Ascending aorta (tissue), 2 donors: Measurements from ENCODE around the gene MACF1. TPM values are rescaled to one million over a fixed set of nuclear protein-coding genes. Genes with fewer than 3 reads are reported as not detected.

ENCODE experiments used
- DNase-seq, 2 donors: peaks; one replicate each; pipeline ENCODE4 v3.0.0-alpha.2; 2019; ENCODE audit warnings: low spot score in 2 of 2
- H3K27ac ChIP-seq, 2 donors: fragments of 200-600 bp; sonication (generic); one replicate each; pipeline ENCODE4 v1.5.1; 2016 to 2017; ENCODE audit warnings: mild to moderate bottlenecking in 1 of 2
- H3K27me3 ChIP-seq: fragments of 200-600 bp; sonication (generic); one replicate; pipeline ENCODE4 v1.5.1; 2017
- H3K36me3 ChIP-seq, 2 donors: fragments of 200-600 bp; sonication (generic); one replicate each; pipeline ENCODE4 v1.5.1; 2016
- H3K4me1 ChIP-seq, 2 donors: fragments of 200-600 bp; sonication (generic); one replicate each; pipeline ENCODE4 v1.5.1; 2016 to 2017; ENCODE audit warnings: mild to moderate bottlenecking in 1 of 2
- H3K4me3 ChIP-seq, 2 donors: fragments of 200-600 bp; sonication (generic); one replicate each; pipeline ENCODE4 v1.5.1; 2016 to 2017; ENCODE audit warnings: mild to moderate bottlenecking in 1 of 2
- H3K9me3 ChIP-seq, 2 donors: fragments of 200-600 bp; sonication (generic); one replicate each; pipeline ENCODE4 v1.5.1; 2016
- intact Hi-C: fragments of 100-400 bp; cut with DNase I; formaldehyde crosslinking; loops from one replicate; pipeline ENCODE4 v1.15.1; 2023
- total RNA-seq: library from RNA; depleted of rRNA; stranded (reverse); fragments of >200 nt; gene quantifications from one replicate; pipeline ENCODE4 v1.1.0, GENCODE V29; 2016
- TF ChIP-seq, protein P1 (sequence below), 3 experiments: fragments of 200-600 bp in 2 of 3; fragments of 450-650 bp in 1 of 3; sonication (generic) in 2 of 3; IDR thresholded peaks; one replicate each; pipeline ENCODE4 v1.5.1; 2016 to 2019; ENCODE audit warnings: antibody characterized with exemption in 3 of 3, mild to moderate bottlenecking in 1 of 3, moderate library complexity in 1 of 3

The MACF1 gene
- total RNA-seq, 1 donor from 2014 or later = 279 TPM

DNA sequence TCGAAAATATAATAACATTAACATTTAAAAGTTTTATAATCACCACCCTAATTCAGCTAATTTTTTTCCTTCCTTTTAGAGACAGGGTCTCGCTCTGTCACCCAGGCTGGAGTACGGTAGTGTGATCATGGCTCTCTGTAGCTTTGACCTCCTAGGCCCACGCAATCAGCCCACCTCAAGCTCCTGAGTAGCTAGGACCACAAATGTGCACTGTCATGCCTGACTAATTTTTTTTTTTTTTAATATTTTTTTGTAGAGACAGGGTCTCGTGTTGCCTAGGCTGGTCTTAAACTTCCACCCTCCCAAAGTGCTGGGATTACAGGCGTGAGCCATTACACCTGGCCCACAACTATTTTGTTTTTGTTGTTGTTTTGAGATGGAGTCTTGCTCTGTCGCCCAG, 172.2 kb downstream of the MACF1 start:
- H3K27ac ChIP-seq = no peak overlapping the region
- intact Hi-C loops = no loop called here
- H3K4me3 ChIP-seq = no peak overlapping the region
- peaks cover 0 to 5% of the 10 kb centered on the region in 2 donors for H3K4me1 ChIP-seq
- DNase-seq = no peak
- TF ChIP-seq, protein P1, sequence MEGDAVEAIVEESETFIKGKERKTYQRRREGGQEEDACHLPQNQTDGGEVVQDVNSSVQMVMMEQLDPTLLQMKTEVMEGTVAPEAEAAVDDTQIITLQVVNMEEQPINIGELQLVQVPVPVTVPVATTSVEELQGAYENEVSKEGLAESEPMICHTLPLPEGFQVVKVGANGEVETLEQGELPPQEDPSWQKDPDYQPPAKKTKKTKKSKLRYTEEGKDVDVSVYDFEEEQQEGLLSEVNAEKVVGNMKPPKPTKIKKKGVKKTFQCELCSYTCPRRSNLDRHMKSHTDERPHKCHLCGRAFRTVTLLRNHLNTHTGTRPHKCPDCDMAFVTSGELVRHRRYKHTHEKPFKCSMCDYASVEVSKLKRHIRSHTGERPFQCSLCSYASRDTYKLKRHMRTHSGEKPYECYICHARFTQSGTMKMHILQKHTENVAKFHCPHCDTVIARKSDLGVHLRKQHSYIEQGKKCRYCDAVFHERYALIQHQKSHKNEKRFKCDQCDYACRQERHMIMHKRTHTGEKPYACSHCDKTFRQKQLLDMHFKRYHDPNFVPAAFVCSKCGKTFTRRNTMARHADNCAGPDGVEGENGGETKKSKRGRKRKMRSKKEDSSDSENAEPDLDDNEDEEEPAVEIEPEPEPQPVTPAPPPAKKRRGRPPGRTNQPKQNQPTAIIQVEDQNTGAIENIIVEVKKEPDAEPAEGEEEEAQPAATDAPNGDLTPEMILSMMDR (IDR thresholded peaks at IDR 0.05) = no peak
- peaks cover 47 to 59% of the 10 kb centered on the region in 2 donors for H3K36me3 ChIP-seq
- no peaks in the 10 kb centered on the region for H3K9me3 ChIP-seq
- H3K27me3 ChIP-seq = no peaks in the 10 kb centered on the region

DNA sequence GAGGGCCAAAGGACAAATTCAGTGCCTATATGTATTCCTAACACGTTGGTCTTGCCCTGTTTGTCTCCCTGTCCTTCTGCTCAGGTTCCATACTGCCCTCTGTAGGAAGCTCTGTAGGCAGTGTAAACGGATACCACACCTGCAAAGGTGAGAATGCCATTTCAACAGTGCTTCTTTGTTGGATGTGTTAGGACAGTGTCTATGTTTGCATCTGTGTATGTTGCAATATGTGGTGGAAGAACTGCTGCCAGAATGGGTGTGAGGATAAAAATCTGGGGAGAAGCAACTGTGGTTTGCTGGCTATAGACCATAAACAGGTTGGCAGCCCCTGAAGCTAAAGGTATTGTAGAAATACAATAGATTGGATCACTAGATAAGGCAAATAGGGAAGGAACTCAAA, 173.9 kb downstream of the MACF1 start:
- intact Hi-C loops = no loop called here

DNA sequence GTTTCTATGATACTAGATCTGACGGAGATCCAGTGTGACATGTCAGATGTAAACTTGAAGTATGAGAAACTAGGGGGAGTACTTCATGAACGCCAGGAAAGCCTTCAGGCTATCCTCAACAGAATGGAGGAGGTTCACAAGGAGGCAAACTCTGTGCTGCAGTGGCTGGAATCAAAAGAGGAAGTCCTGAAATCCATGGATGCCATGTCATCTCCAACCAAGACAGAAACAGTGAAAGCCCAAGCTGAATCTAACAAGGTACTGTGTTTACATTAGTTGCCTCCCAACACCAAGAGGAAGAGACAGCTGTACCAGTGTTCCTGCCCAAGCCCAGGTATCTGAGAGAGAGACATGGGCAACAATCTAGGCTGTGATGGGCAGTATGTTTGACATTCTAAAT, 174.7 kb downstream of the MACF1 start:
- no peak for DNase-seq
- Histone ChIP-seq H3K27me3 (no peaks in the 10 kb centered on the region), H3K4me1 (peaks cover 0 to 5% of the 10 kb centered on the region in 2 donors), H3K27ac (peak overlapping the region; percentile 4 to 19), H3K4me3 (no peak overlapping the region), H3K36me3 (peaks cover 53 to 62% of the 10 kb centered on the region in 2 donors), H3K9me3 (no peaks in the 10 kb centered on the region)
- TF ChIP-seq, protein P1 (IDR thresholded peaks at IDR 0.05) = no peak
- intact Hi-C loops = no loop called here

More for the DNA sequence above, 173.9 kb downstream of the MACF1 start:
- no peaks in the 10 kb centered on the region for H3K9me3 ChIP-seq
- TF ChIP-seq, protein P1 (IDR thresholded peaks at IDR 0.05) = peak in 1 of 3 experiments; percentile 20
- no peak overlapping the region for H3K4me3 ChIP-seq
- H3K27ac ChIP-seq = peak overlapping the region in 1 of 2 donors; percentile 3
- H3K4me1 ChIP-seq = peaks cover 0 to 5% of the 10 kb centered on the region in 2 donors
- DNase-seq = no peak
- H3K36me3 ChIP-seq = peaks cover 52 to 62% of the 10 kb centered on the region in 2 donors
- H3K27me3 ChIP-seq = no peaks in the 10 kb centered on the region

DNA sequence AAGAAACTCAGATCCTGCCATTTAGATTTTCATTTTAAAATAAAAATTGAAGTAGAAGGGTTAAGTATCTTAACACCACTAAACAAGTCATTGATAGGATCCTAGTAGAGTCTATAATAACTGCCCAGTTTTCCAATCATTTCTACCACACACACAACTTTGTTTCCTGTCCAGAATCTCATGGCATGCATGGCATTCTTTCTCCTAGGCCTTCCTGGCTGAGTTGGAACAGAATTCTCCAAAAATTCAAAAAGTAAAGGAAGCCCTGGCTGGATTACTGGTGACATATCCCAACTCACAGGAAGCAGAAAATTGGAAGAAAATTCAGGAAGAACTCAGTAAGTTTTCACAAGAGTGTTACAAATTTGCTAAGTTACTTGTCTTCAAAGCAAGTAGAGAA, 175.5 kb downstream of the MACF1 start:
- Histone ChIP-seq H3K4me3 (no peak overlapping the region), H3K4me1 (peaks cover 0 to 5% of the 10 kb centered on the region in 2 donors), H3K9me3 (no peaks in the 10 kb centered on the region), H3K27me3 (no peaks in the 10 kb centered on the region), H3K27ac (peak overlapping the region; percentile 38 to 55), H3K36me3 (peaks cover 50 to 64% of the 10 kb centered on the region in 2 donors)
- no peak for DNase-seq
- TF ChIP-seq, protein P1 (IDR thresholded peaks at IDR 0.05) = no peak
- intact Hi-C loops = no loop called here

DNA sequence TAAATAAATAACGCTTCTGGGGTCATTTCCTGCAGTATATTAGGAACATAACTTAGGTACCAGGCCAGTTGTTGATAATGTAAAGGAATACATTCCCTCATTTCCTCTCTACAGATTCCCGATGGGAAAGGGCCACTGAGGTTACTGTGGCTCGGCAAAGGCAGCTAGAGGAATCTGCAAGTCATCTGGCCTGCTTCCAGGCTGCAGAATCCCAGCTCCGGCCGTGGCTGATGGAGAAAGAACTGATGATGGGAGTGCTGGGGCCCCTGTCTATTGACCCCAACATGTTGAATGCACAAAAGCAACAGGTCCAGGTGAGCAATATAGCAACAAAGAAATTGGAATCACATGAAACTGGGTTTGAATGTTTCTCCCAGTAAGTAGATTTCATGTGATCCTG, 177.3 kb downstream of the MACF1 start:
- H3K27ac ChIP-seq = peak overlapping the region; percentile 4 to 28
- DNase-seq = no peak

More for the DNA sequence above, 177.3 kb downstream of the MACF1 start:
- H3K4me3 ChIP-seq = no peak overlapping the region
- no peaks in the 10 kb centered on the region for H3K27me3 ChIP-seq
- TF ChIP-seq, protein P1 (IDR thresholded peaks at IDR 0.05) = no peak
- intact Hi-C loops = no loop called here
- H3K9me3 ChIP-seq = no peaks in the 10 kb centered on the region
- peaks cover 61 to 80% of the 10 kb centered on the region in 2 donors for H3K36me3 ChIP-seq
- H3K4me1 ChIP-seq = peaks cover 0 to 5% of the 10 kb centered on the region in 2 donors
